Activated CD4-positive, alpha-beta T cell treated with anti-CD3 and anti-CD28 coated beads, Interleukin-2, amount 50 U/mL, for 48 hours (primary cell): ENCODE results near the gene KCNJ4.
"Not testable (repeated sequence)": the region's sequence is repeated elsewhere in the genome, so short reads cannot be mapped to it uniquely, and the experiment has no call there.

ENCODE experiments used
- DNase-seq, 2 experiments: peaks; one replicate each; pipeline ENCODE4 v3.0.0-alpha.2; 2020

The KCNJ4 gene

GRCh38 chr22:38427940-38428339 lies 27.1 kb downstream of the KCNJ4 start:
- no peak for DNase-seq

GRCh38 chr22:38427465-38427864 lies 27.5 kb downstream of the KCNJ4 start:
- no peak for DNase-seq

DNA sequence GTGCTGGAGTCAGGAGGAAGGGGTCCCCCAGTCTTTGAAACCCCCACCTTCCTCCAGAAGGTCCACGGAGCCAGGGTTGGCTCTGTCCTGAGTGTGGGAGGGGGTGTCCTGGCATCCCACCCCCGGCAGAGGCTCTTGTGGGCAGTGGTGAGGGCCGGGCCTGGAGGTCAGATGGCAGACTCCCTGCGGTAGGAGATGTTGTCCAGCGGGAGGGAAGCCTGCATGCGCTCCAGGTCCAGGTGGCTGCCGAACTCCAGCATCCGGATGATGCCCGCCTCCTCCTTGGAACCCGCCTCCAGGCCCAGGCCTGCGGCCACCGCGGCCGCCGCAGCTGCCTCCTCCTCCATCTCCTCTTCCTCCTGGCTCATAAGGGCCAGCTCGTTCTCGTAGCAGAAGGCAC lies 28.4 kb downstream of the KCNJ4 start:
- DNase-seq: no peak

DNA sequence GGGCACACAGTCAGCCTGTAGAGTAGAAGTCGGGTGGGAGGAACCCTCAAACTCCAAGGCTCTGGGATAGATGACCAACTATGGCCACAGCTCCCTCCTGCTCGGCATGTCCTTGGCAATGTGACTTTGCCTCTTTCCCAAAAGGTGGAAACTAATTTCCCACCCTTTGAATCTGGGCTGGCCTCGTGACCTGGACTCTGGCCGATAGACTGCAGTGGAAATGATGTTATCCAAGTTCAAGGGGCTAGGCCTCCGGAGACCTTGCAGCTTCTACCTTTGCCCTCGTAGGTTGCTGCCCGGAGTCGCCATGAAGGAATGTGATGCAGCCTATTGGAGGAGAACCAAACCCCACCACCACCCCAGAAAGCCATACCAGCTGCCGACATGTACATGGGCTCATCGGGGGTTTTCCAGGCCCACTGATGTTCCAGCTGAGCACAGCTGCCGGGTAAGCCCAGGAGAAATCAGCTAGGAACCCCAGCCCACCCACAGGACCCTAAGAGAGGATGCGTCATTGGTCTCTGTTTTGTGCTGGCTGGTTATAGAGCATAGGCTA lies 30.4 kb downstream of the KCNJ4 start:
- no peak for DNase-seq

DNA sequence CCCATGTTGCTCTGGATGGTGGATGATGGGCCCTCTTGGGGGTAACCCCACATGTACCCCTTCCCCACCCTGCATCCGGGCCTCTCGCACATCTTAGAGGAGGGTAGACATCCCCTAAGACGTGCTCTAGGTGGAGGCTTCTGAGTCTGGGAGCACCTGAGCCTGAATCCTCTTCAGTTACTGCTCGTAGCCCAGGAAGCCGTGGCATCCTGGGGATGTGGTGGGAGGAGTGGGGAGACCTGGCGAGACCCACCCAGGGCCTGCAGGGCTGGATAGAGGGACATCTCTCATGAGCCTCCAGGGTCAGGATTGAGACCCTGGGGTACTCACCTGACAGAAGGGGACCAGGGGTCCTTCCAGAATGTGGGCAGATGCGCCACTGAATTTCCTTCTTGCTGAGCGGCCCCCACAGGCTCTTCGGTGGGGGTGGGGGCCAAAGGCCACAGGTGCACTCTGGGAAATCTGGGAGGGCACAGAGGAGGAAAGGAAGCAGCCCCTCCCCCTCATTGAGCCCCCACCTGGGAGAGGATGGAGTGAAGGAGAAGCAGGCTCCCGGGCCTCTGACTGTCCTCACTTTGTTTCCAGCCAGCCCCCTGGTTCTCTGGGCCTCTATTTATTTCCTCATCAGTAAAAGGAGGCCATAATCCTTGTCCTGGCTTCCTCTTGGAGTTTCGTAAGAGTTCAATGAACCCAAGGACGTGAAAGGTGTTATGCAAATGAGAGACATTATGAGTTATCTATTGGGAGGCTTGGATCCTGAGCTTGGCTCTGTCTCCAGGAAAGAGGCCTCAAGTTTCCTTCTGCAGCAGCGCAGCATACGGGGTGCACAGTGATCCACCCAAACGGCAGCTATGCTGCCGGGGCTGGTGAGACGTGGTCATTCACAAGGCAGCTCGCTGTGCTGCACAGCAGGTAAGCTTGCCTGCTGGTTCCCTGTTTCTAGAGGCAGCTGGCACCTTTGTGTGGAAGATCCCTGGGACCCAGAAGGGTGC lies 31.2 kb downstream of the KCNJ4 start:
- DNase-seq: no peak

DNA sequence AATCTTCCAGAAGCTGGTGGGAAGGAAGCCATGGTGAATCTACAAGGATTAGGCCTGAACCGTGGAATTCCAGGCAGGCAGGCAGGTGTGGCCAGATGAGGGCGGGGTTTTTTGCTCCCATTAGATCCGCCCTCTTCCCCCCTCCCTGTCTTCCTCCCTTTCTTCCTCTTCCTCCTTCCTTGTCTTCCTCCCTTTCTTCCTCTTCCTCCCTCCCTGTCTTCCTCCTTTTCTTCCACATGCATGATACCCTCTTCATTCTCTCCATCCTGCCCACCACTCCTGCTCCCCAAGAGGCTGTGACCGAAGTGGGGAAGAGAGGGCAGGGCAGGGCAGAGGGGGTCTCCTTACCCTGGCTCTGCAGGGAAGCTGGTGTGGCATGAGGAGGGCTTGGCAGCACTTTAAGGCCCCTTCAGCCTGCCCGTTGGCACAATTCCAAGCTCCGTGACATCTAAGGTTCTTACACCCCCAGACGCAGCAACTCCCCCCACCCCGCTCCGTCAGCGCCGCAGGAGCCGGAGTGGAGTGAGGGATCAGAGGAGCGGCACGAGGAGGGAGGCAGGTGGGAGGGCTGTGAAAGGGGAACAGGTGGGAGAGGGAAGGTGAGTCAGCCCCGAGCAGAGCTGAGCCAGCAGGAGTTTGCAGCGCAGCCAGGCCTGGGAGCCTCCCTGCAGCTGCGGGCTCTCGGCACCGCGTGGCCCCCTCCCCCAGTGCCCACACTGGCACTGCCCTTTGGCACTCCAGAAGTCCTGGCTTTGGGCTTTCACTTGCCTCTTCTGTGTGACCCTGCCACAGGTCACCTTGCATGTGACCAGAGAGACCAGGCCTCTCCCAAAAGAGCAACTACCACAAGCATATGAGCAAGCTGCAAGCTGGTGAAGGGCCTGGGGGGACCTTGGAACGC lies 32.1 kb downstream of the KCNJ4 start:
- no peak for DNase-seq

DNA sequence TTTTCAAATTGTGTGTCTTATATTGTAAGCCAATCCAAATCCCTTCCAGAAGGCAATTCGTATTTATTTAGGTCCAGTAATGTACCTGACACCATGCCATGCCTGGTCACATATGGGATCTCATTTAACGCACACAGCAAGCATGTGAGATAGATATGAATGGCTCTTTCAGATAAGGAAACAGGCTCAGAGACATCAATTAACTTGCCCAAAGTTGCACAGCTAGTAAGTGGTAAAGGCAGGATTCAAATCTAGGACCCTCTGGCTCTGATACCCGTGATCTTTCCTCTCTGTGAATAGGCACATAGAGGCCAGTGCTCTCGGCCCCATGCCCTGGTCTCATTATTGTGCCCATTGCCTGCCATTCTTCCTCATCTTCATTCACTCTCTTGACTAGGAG lies 34.3 kb downstream of the KCNJ4 start:
- no peak for DNase-seq

DNA sequence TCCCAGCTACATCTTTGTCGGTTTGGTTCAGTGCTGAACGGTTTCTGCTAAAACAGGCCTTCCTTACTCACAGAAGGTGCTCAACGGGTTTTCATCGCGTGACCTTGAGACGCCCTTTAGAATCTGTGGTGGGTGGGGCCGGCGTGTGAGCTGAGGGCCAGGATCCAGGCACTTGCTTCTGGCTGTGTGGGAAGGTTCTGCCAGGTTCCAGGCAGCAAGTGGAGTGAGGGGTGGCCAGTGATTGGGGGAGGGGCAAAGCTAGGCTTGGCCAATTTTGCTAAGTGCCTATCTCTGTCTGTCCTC lies 35.2 kb downstream of the KCNJ4 start:
- no peak for DNase-seq

DNA sequence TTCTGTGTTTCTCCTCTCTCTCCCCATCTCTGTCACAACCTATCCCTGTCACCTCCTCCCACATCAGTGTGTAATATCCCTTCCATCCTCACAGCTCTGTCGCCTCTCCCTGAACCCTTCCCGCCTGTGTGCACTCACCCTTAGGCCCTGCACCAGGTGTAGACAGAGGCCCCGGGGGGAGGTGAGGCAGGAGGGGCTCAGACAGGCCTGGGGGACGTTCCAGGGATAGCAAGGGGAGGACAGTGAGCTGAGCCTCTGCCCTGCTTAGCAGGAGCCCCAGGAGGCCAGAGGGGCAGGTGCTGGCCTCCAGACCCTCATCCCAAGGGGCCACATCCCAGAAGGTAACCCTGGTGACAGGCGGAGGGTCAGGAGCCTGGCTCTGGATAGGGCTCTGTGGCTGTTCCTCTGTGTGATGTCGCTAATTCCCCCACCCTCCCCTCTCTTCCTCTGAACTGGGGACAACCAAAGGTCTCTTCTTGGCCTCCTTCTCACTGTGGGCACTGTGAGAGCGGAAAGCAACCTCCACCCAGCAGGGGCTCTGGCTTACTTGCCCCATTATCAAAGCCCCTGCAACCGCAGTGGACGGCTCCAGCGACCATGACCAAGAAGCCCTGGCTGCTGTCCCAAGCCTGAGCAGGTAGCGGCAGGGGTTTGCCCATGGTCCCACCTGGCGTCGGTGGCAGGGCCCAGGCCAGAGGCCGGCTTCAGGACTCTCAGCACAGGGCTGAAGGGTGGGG lies 35.7 kb downstream of the KCNJ4 start:
- no peak for DNase-seq

DNA sequence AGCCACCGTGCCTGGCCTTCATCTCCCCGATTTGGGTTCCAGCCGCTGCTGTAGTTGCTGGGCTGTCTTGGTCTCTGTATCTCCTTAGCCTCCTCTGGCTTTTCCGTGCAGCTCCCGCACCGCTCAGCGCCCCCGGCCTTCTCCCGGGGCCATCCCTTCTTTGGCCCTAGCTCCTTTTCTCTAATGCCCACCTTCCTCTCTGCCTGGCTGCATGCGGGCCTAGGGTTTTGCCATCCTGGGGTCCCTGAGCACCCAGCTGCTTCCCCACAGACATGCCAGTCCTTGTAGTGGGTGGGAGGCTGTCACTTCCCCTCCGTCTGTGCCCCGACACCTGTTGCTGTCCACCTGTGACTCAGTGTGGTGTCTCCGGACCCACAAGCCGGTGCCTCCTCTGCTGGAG lies 36.4 kb downstream of the KCNJ4 start:
- DNase-seq: no peak

DNA sequence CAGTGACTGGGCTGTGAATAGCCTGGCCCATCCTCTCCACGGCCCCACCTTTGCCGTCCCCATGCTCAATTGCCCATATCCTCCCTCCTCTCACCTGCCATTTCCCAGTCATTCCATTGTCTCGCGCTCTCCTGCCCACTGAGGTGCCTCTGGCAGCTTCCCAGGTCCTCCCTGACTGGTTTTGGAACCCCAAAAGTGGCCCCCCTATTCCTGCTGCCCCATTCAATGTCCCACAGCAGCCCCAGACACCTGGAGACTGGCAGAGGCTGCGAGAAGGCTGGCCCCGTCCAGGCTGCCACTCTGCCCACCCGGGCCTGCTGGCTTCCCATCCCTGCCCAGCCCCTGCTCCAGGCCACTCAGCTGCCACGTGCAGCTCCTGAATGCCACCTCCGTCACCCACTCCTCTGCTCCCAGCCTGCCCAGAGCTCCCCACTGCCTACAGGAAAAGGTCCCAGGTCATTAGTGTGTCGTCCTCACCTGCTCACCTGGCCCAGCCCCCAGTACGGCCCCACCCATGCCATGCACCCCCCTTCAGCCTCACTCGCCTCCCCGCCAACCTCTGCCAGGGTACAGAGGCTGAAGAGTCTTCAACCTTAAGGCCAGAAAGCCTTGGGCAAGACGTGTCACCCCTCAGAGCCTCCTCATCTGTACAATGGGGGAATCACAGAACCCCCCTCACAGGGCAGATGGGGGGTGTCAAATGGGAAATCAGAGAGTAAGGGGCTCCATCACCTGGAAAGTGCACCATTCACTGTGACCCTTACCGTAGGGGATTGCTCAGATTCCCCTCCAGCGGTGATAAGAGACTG lies 37.5 kb downstream of the KCNJ4 start:
- no peak for DNase-seq

DNA sequence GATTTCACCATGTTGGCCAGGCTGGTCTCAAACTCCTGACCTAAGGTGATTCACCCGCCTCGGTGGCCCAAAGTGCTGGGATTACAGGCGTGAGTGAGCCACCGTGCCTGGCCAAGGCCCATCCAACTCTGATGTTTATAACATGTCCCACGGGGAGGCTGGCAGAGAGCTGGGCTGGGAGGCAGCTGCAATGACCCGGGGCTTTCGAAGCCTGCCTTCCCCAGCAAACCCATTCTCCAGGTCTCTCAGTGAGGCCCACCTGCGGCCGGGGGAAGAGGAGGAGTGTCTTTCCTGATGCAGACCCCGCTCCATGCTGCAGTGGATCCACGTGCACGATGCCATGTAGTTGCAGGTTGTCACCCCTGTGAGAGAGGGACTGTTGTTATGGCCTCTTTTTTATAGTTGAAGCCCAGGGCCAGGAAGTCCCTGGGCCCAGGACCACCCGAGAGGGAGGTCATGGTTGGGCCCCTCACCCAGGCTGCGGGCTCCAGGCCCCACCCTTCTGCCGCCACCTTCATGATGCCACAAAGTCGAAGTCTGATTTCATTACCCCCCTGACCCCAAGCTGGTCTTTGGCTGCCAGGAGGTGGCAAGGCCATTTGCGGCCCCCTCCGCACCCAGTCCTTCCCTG lies 38.3 kb downstream of the KCNJ4 start:
- no peak for DNase-seq

DNA sequence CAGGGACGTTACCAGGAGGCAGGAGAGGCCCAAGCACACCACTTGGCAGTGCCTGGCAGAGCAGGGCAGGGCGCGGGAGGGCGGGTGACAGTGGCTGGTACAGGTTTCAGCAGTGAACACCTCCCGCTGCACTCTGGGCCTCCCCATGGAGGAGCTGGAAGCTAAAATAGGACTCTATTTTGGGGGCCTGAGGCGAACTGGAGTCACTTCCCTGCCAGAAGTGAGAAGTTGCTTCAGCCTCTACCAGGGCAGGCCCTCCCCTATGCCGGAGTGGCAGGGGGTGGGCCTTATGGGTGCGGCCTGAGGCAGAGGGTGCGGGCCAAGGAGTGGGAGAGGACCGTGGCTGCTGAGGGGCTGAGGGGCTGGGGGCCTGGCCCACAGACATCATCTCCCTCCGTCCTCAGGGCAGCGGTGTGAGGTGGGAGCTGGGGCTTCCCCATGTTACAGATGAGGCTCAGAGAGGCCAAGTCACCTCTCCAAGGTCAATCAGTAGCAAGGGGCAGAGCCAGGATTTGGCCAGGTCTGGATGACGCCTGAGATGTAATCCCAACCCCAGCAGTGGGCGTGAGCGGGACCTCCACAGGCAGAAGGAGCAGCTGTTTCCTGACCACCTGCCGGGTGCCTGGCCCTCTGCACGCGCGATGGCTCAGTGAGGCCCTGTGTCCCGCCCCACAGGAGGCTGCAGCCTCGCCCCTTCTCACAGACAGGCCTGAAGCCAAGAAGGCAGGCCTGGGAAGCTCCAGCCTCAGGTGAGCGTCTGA lies 39.3 kb downstream of the KCNJ4 start:
- DNase-seq: no peak

GRCh38 chr22:38415046-38415445 lies 40.0 kb downstream of the KCNJ4 start:
- DNase-seq: no peak

GRCh38 chr22:38414009-38414395 lies 41.0 kb downstream of the KCNJ4 start:
- DNase-seq: no peak

DNA sequence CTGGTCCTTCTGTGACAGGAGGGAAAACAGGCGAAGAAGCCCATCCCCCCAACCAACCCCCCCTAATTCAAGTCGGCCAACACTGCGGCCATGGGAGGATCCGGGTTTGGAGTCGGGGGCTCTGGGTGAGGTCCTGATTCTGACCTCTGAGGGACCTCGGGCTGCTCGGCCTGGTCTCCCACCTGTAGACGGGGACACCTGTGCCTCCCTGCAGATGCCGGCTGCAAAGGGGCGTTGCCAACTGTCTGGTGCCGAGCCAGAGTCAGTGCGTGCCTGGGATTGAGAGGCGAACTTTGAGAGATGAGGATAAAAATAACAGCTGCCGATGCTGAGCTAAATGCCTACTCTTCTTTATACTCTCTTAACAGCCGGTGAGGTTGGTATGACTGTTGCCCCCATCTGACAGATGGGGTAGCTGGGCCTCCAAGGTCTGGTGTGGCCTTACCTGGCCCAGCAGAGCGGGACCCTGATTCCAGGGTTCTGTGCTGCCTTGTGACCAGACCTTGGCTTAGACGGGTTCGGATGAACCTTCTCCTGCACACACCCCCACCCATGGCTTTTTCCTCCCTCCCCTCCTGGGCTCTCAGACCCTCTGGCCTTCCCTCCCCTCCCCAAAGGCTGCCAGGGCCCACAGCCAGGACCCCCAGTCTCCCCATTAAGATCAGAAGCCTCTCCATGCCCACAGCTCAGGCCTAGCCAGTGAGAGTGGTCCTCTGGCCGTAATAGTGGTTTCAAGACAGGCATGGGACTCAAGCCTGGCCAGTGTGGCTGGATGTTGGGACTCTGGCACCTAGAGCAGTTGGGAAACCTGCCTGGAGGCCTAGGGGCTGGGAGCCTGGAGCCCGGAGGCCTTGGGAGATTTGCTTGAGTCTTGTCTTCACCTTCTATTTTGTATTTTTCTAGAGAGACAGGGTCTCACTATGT lies 41.7 kb downstream of the KCNJ4 start:
- DNase-seq: no peak

GRCh38 chr22:38412435-38413084 lies 42.4 kb downstream of the KCNJ4 start:
- peak; percentile 50 to 57 for DNase-seq

GRCh38 chr22:38411016-38411415 lies 44.0 kb downstream of the KCNJ4 start:
- DNase-seq: no peak

GRCh38 chr22:38409916-38410315 lies 45.1 kb downstream of the KCNJ4 start:
- DNase-seq: not testable (repeated sequence)
